PC-3 (cell line): ENCODE measurements around the gene BTF3.

Experiments used
- EZH2 ChIP-seq: fragments of 300-600 bp; sonication (generic); IDR thresholded peaks from one replicate; pipeline ENCODE4 v1.6.1; 2017; ENCODE audit warnings: antibody characterized with exemption, mild to moderate bottlenecking, low read length; ENCODE audit not compliant: unreplicated experiment
- EZH2phosphoT487 ChIP-seq: fragments of 300-600 bp; sonication (generic); IDR thresholded peaks from 2 replicates; pipeline ENCODE4 v1.6.1; 2018; ENCODE audit warnings: mild to moderate bottlenecking, antibody characterized with exemption, low read length, borderline replicate concordance
- TF ChIP-seq, protein P1 (sequence below): fragments of 300-600 bp; sonication (generic); conservative IDR thresholded peaks from 2 replicates; pipeline ENCODE4 v1.5.1; 2017; ENCODE audit warnings: antibody characterized with exemption, low read depth, mild to moderate bottlenecking, low read length

DNA sequence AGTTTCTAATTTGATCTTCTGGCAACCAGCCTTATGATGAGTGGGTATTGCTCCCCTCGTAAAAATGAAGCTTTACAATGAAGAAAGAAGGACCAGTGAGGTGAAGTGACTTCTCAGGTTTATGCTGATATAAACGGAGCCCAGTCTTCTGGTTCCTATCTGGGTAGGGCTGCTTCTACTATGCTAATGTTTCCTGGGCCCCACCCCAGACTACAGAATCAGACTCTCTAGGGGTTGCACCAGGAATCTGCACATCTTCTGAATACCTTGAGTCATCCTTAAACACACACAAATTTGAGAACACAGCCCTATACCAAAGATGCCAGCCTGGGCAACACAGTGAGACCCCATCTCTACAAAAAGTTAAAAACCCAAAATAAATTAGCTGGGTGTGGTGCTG, 16.2 kb downstream of the BTF3 start:
- TF ChIP-seq, protein P1, sequence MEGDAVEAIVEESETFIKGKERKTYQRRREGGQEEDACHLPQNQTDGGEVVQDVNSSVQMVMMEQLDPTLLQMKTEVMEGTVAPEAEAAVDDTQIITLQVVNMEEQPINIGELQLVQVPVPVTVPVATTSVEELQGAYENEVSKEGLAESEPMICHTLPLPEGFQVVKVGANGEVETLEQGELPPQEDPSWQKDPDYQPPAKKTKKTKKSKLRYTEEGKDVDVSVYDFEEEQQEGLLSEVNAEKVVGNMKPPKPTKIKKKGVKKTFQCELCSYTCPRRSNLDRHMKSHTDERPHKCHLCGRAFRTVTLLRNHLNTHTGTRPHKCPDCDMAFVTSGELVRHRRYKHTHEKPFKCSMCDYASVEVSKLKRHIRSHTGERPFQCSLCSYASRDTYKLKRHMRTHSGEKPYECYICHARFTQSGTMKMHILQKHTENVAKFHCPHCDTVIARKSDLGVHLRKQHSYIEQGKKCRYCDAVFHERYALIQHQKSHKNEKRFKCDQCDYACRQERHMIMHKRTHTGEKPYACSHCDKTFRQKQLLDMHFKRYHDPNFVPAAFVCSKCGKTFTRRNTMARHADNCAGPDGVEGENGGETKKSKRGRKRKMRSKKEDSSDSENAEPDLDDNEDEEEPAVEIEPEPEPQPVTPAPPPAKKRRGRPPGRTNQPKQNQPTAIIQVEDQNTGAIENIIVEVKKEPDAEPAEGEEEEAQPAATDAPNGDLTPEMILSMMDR = no peak
- TF ChIP-seq EZH2 = no peak
- no peak for TF ChIP-seq EZH2phosphoT487
